ENCODE data around the gene ARHGAP22. TPM values are rescaled to one million over a fixed set of nuclear protein-coding genes. Genes with fewer than 3 reads are reported as not detected.

The ARHGAP22 gene
- total and polyA plus RNA-seq, 2 experiments from 2014 or later, result 4.8 to 10.7 TPM

GRCh38 chr10:48587101-48587500 is 17.8 kb downstream of the ARHGAP22 start (continued):
- TF ChIP-seq EZH2 (IDR thresholded peaks at IDR 0.05; ENCODE audit: low read depth, unreplicated experiment) (no peak), CREB1 (CRISPR knock-in tag; IDR thresholded peaks at IDR 0.05; ENCODE audit: low read depth) (no peak), ETS1 (IDR thresholded peaks at IDR 0.05) (no peak)

- H3K79me2 ChIP-seq (replicated peaks; ENCODE audit: insufficient read depth), result no peaks in the 10 kb centered on the region
Measured at GRCh38 chr10:48582970-48583369, 21.9 kb downstream of the ARHGAP22 start.

More at GRCh38 chr10:48582970-48583369, 21.9 kb downstream of the ARHGAP22 start:
- Histone ChIP-seq H3K4me2 (no peak overlapping the region), H3K9me2 (ENCODE audit: insufficient read depth) (0 out of 2 replicates have a peak, but pooled peaks cover 9% of the 10 kb centered on the region), H3K36me3 (ENCODE audit: insufficient read depth) (no peaks in the 10 kb centered on the region), H3K4me3 (no peak overlapping the region), H4K20me1 (replicated peaks; ENCODE audit: insufficient read depth) (no peaks in the 10 kb centered on the region), H3K27ac (ENCODE audit: low read depth) (no peak overlapping the region), H2AFZ (no peak overlapping the region), H3F3A (replicated peaks; ENCODE audit: low read depth) (no peaks in the 10 kb centered on the region), H3K4me1 (ENCODE audit: insufficient read depth) (peaks cover 4% of the 10 kb centered on the region), H3K27me3 (ENCODE audit: insufficient read depth) (no peaks in the 10 kb centered on the region)
- Mint-ChIP-seq H3K4me3 (no peak overlapping the region), H3K27me3 (ENCODE audit: insufficient read depth, low read depth, poor library complexity) (peaks cover 9% of the 10 kb centered on the region), H3K4me1 (peaks cover 12% of the 10 kb centered on the region; the same call in 2 of the 3 replicates), H3K36me3 (ENCODE audit: low read depth) (peaks cover 13% of the 10 kb centered on the region), H3K9me3 (peaks cover 20% of the 10 kb centered on the region), H3K27ac (no peak overlapping the region)
- DNase-seq (ENCODE audit: low spot score) (no peak), ATAC-seq (no peak)
- no peak for TF ChIP-seq ETS1 (IDR thresholded peaks at IDR 0.05)
- no peak for TF ChIP-seq ZNF331 (CRISPR knock-in tag; IDR thresholded peaks at IDR 0.05; ENCODE audit: low read depth)
- TF ChIP-seq POLR2AphosphoS5 (IDR thresholded peaks at IDR 0.05; ENCODE audit: low read depth), result no peak
- no peak for TF ChIP-seq REST (IDR thresholded peaks at IDR 0.05; ENCODE audit: unreplicated experiment)
- TF ChIP-seq ZNF462 (CRISPR knock-in tag; IDR thresholded peaks at IDR 0.05), result no peak

All from GM23338 (cell line).